Measurements from ENCODE around the gene PPTC7. TPM values are rescaled to one million over a fixed set of nuclear protein-coding genes. Genes with fewer than 3 reads are reported as not detected.
A peak's percentile ranks its signal among the peaks of the same experiment; 100 is the strongest.

Gene PPTC7
- total and polyA plus RNA-seq, 10 of the 15 experiments (the other 5 are each of a cell fraction or from before 2014, with no cell fraction given), result 4.0 to 69.6 (median 12.3) TPM

DNA sequence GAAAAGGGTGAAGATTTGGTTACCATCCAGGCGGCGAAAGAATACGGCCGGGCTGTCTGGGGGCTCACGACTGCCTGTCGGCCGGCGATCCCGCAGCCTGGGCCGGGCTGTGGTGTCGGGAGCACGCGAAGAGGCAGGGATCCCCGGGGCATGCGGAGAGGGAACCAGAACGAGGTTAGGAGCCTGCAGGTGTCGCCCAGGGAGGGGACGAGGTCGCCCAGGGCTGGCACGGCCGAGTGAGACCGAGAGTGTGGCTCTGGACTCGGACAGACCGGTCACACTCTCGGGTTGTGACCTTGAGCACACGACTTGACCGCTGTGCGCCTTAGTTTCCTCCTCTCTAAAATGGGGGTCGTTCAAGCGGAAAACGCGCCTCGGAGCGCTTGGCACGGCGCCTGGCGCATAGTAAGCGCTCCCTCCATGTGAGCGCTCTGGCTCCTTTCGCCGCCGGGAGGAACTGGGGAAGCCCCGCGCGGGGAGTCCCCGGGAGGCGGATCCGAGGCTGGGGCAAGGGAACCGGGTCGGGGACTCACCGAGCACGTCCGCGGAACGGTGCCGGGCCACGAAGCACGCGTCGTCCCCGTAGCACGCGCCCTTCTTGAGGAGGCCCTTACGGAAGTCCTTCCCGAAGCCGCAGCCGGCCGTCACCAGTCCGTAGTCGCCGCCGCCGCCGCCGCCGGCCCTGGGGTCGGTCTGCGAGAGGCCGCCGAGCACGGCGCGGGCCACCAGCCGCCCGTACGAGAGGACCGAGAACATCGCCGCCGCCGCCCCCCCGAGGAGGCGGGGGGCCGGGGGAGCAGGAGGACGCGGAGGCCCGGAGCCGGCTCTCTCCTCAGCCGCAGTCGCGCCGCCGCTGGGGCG, 612 bp downstream of the PPTC7 start (continued):
- TF ChIP-seq SPI1 (IDR thresholded peaks at IDR 0.05; ENCODE audit: borderline replicate concordance, insufficient read depth, low read depth, low read length) (peak; percentile 42; the same call in 1 of the 2 replicates), TCF7 (IDR thresholded peaks at IDR 0.05; ENCODE audit: borderline replicate concordance) (no peak), SUZ12 (IDR thresholded peaks at IDR 0.05; ENCODE audit: unreplicated experiment) (no peak), SUPT20H (IDR thresholded peaks at IDR 0.05; ENCODE audit: borderline replicate concordance, control insufficient read depth, low read depth, low read length) (no peak), HCFC1 (IDR thresholded peaks at IDR 0.05; ENCODE audit: low read length) (no peak), MXI1 (IDR thresholded peaks at IDR 0.05; ENCODE audit: low read depth, low read length) (peak; percentile 76; the same call in 1 of the 2 replicates), HDAC6 (IDR thresholded peaks at IDR 0.05; ENCODE audit: unreplicated experiment) (peak; percentile 45), MEF2B (IDR thresholded peaks at IDR 0.05; ENCODE audit: partially characterized antibody, poor library complexity, severe bottlenecking) (peak; percentile 5), SRF (IDR thresholded peaks at IDR 0.05; ENCODE audit: low read depth in 2 of 2, low read length in 2 of 2) (no peak), ZNF207 (IDR thresholded peaks at IDR 0.05; ENCODE audit: borderline replicate concordance) (0 out of 2 replicates have a peak, but pooled peaks have one; percentile 34), KLF5 (IDR thresholded peaks at IDR 0.05; ENCODE audit: partially characterized antibody) (peak; percentile 47), PML (IDR thresholded peaks at IDR 0.05; ENCODE audit: low read length) (0 out of 2 replicates have a peak, but pooled peaks have one; percentile 26), BACH1 (IDR thresholded peaks at IDR 0.05; ENCODE audit: borderline replicate concordance) (peak; percentile 73), POLR2A (IDR thresholded peaks at IDR 0.05; ENCODE audit: low read depth, low read length) (peak; percentile 76), RELA (IDR thresholded peaks at IDR 0.05; ENCODE audit: borderline replicate concordance, partially characterized antibody) (peak; percentile 87), GATAD2B (conservative IDR thresholded peaks at IDR 0.05; ENCODE audit: low read depth) (peak; percentile 88; the same call in 1 of the 2 replicates), IKZF2 (IDR thresholded peaks at IDR 0.05) (peak in 1 of 2 experiments; percentile 58; a peak in 2 of 4 replicates)
- TF ChIP-seq, protein P1, sequence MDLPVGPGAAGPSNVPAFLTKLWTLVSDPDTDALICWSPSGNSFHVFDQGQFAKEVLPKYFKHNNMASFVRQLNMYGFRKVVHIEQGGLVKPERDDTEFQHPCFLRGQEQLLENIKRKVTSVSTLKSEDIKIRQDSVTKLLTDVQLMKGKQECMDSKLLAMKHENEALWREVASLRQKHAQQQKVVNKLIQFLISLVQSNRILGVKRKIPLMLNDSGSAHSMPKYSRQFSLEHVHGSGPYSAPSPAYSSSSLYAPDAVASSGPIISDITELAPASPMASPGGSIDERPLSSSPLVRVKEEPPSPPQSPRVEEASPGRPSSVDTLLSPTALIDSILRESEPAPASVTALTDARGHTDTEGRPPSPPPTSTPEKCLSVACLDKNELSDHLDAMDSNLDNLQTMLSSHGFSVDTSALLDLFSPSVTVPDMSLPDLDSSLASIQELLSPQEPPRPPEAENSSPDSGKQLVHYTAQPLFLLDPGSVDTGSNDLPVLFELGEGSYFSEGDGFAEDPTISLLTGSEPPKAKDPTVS (IDR thresholded peaks at IDR 0.05; ENCODE audit: low read depth, low read length), result no peak
- TF ChIP-seq, protein P2, sequence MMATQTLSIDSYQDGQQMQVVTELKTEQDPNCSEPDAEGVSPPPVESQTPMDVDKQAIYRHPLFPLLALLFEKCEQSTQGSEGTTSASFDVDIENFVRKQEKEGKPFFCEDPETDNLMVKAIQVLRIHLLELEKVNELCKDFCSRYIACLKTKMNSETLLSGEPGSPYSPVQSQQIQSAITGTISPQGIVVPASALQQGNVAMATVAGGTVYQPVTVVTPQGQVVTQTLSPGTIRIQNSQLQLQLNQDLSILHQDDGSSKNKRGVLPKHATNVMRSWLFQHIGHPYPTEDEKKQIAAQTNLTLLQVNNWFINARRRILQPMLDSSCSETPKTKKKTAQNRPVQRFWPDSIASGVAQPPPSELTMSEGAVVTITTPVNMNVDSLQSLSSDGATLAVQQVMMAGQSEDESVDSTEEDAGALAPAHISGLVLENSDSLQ (IDR thresholded peaks at IDR 0.05), result no peak
- TF ChIP-seq, protein P3, sequence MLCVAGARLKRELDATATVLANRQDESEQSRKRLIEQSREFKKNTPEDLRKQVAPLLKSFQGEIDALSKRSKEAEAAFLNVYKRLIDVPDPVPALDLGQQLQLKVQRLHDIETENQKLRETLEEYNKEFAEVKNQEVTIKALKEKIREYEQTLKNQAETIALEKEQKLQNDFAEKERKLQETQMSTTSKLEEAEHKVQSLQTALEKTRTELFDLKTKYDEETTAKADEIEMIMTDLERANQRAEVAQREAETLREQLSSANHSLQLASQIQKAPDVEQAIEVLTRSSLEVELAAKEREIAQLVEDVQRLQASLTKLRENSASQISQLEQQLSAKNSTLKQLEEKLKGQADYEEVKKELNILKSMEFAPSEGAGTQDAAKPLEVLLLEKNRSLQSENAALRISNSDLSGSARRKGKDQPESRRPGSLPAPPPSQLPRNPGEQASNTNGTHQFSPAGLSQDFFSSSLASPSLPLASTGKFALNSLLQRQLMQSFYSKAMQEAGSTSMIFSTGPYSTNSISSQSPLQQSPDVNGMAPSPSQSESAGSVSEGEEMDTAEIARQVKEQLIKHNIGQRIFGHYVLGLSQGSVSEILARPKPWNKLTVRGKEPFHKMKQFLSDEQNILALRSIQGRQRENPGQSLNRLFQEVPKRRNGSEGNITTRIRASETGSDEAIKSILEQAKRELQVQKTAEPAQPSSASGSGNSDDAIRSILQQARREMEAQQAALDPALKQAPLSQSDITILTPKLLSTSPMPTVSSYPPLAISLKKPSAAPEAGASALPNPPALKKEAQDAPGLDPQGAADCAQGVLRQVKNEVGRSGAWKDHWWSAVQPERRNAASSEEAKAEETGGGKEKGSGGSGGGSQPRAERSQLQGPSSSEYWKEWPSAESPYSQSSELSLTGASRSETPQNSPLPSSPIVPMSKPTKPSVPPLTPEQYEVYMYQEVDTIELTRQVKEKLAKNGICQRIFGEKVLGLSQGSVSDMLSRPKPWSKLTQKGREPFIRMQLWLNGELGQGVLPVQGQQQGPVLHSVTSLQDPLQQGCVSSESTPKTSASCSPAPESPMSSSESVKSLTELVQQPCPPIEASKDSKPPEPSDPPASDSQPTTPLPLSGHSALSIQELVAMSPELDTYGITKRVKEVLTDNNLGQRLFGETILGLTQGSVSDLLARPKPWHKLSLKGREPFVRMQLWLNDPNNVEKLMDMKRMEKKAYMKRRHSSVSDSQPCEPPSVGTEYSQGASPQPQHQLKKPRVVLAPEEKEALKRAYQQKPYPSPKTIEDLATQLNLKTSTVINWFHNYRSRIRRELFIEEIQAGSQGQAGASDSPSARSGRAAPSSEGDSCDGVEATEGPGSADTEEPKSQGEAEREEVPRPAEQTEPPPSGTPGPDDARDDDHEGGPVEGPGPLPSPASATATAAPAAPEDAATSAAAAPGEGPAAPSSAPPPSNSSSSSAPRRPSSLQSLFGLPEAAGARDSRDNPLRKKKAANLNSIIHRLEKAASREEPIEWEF (IDR thresholded peaks at IDR 0.05; ENCODE audit: insufficient replicate concordance, low read depth, low read length), result no peak
- TF ChIP-seq, protein P4, sequence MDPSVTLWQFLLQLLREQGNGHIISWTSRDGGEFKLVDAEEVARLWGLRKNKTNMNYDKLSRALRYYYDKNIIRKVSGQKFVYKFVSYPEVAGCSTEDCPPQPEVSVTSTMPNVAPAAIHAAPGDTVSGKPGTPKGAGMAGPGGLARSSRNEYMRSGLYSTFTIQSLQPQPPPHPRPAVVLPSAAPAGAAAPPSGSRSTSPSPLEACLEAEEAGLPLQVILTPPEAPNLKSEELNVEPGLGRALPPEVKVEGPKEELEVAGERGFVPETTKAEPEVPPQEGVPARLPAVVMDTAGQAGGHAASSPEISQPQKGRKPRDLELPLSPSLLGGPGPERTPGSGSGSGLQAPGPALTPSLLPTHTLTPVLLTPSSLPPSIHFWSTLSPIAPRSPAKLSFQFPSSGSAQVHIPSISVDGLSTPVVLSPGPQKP (IDR thresholded peaks at IDR 0.05; ENCODE audit: low read depth, low read length), result no peak

All from GM12878 (cell line).